Measurements from ENCODE around the gene RIOX2. TPM values are rescaled to one million over a fixed set of nuclear protein-coding genes. Genes with fewer than 3 reads are reported as not detected.

RIOX2 gene
- total RNA-seq, 1 donor from 2014 or later = 22.0 TPM

- Histone ChIP-seq H3K27me3 (ENCODE audit: control insufficient read depth, insufficient read depth, low read length) (no peaks in the 10 kb centered on the region), H3K36me3 (ENCODE audit: control insufficient read depth, insufficient read depth, low read length) (no peaks in the 10 kb centered on the region), H3K4me3 (ENCODE audit: low read depth, low read length) (no peak overlapping the region)
- TF ChIP-seq CTCF (IDR thresholded peaks at IDR 0.05; ENCODE audit: insufficient read depth, low read length, poor library complexity, severe bottlenecking) = no peak
- DNase-seq (ENCODE audit: low read depth) = no peak
These were observed 31.2 kb upstream of the RIOX2 start for GRCh38 chr3:98003306-98003969.

GRCh38 chr3:98002717-98003116 lies 30.5 kb upstream of the RIOX2 start:
- no peaks in the 10 kb centered on the region for H3K36me3 ChIP-seq (ENCODE audit: control insufficient read depth, insufficient read depth, low read length)

GRCh38 chr3:97999994-98000393 lies 27.8 kb upstream of the RIOX2 start:
- TF ChIP-seq CTCF (IDR thresholded peaks at IDR 0.05; ENCODE audit: insufficient read depth, low read length, poor library complexity, severe bottlenecking) = no peak
- Histone ChIP-seq H3K36me3 (ENCODE audit: control insufficient read depth, insufficient read depth, low read length) (no peaks in the 10 kb centered on the region), H3K27me3 (ENCODE audit: control insufficient read depth, insufficient read depth, low read length) (no peaks in the 10 kb centered on the region), H3K4me3 (ENCODE audit: low read depth, low read length) (no peak overlapping the region)
- DNase-seq (ENCODE audit: low read depth) = no peak

More at GRCh38 chr3:98002717-98003116, 30.5 kb upstream of the RIOX2 start:
- H3K27me3 ChIP-seq (ENCODE audit: control insufficient read depth, insufficient read depth, low read length) = no peaks in the 10 kb centered on the region
- H3K4me3 ChIP-seq (ENCODE audit: low read depth, low read length) = no peak overlapping the region
- no peak for DNase-seq (ENCODE audit: low read depth)
- no peak for TF ChIP-seq CTCF (IDR thresholded peaks at IDR 0.05; ENCODE audit: insufficient read depth, low read length, poor library complexity, severe bottlenecking)

GRCh38 chr3:97999103-97999502 lies 26.9 kb upstream of the RIOX2 start:
- no peak for TF ChIP-seq CTCF (IDR thresholded peaks at IDR 0.05; ENCODE audit: insufficient read depth, low read length, poor library complexity, severe bottlenecking)
- no peak for DNase-seq (ENCODE audit: low read depth)
- no peaks in the 10 kb centered on the region for H3K36me3 ChIP-seq (ENCODE audit: control insufficient read depth, insufficient read depth, low read length)
- H3K27me3 ChIP-seq (ENCODE audit: control insufficient read depth, insufficient read depth, low read length) = no peaks in the 10 kb centered on the region
- no peak overlapping the region for H3K4me3 ChIP-seq (ENCODE audit: low read depth, low read length)

- H3K36me3 ChIP-seq (ENCODE audit: control insufficient read depth, insufficient read depth, low read length) = no peaks in the 10 kb centered on the region
- peaks cover 3% of the 10 kb centered on the region for H3K27me3 ChIP-seq (ENCODE audit: control insufficient read depth, insufficient read depth, low read length)
- no peak overlapping the region for H3K4me3 ChIP-seq (ENCODE audit: low read depth, low read length)
- no peak for DNase-seq (ENCODE audit: low read depth)
- TF ChIP-seq CTCF (IDR thresholded peaks at IDR 0.05; ENCODE audit: insufficient read depth, low read length, poor library complexity, severe bottlenecking) = no peak
These were observed 24.8 kb upstream of the RIOX2 start for GRCh38 chr3:97996988-97997387.

All from kidney epithelial cell (primary cell).